ENCODE results near the gene NCAM2.

Gene NCAM2

DNA sequence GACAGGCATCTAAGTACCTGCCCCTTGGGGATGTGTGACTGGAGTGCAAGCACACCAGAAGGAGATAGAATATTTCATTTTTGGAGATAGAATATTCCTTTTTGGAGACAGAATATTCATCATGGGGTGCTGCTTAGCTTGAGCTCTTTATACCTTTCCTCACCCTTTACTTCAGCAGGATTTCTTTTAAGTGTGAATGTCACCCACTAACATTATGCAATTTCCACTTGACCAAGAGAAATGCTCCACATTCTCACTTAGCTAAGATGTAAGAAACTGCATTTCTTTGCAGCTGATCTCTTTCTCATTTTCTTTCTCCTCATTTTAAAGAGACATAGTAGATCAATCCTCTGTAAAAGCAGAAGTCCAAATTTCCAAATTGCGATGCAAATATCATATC lies 436.7 kb downstream of the NCAM2 start:
- CTCF ChIA-PET = no interaction called here

DNA sequence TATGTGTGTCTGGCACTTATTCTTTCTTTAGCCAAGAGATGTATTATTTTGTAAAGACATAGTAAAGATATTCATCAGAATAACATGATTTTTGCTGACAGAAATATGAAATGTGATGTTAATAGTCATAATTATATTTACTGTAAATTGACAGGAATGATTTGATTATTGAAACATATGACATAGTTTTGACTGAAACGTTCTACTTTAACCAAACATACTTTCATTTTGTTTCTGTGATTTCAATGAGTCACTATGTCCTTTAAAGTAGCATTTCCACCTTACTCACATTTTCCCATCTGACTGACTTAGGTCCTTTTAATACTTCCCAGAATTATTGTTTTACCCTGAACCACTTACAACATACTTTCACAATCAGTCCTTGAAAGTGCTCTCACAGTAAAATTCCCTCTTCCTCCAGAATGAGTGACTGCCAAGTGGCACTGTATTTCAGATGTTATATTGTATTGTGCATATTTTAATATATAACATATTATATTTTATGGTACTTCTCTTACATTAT lies 437.9 kb downstream of the NCAM2 start:
- Histone ChIP-seq H3K4me1 (ENCODE audit: control insufficient read depth, insufficient read depth, low read length) (no peaks in the 10 kb centered on the region), H3K27ac (ENCODE audit: extremely low read depth, low read depth, low read length) (no peak overlapping the region), H3K9me3 (ENCODE audit: control insufficient read depth, insufficient read depth, low read depth, low read length) (no peaks in the 10 kb centered on the region; the same call in 1 of the 2 replicates), H3K4me3 (ENCODE audit: low read depth, low read length) (no peak overlapping the region), H3K36me3 (ENCODE audit: control insufficient read depth in 2 of 2, insufficient read depth in 1 of 2, low read length in 2 of 2) (no peaks in the 10 kb centered on the region)
- TF ChIP-seq ZNF138 (tag by site-specific recombination; IDR thresholded peaks at IDR 0.05; ENCODE audit: borderline replicate concordance) (no peak), ZNF529 (tag by site-specific recombination; IDR thresholded peaks at IDR 0.05; ENCODE audit: insufficient replicate concordance) (no peak), ZNF501 (tag by site-specific recombination; IDR thresholded peaks at IDR 0.05) (no peak), ZBTB21 (tag by site-specific recombination; IDR thresholded peaks at IDR 0.05) (no peak)
- ChIA-PET POLR2A (no interaction called here), CTCF (no interaction called here)

More for the DNA sequence above, 436.7 kb downstream of the NCAM2 start:
- Histone ChIP-seq H3K36me3 (ENCODE audit: control insufficient read depth in 2 of 2, insufficient read depth in 1 of 2, low read length in 2 of 2) (no peaks in the 10 kb centered on the region), H3K4me1 (ENCODE audit: control insufficient read depth, insufficient read depth, low read length) (no peaks in the 10 kb centered on the region), H3K27ac (ENCODE audit: extremely low read depth, low read depth, low read length) (no peak overlapping the region), H3K9me3 (ENCODE audit: control insufficient read depth, insufficient read depth, low read depth, low read length) (no peaks in the 10 kb centered on the region; the same call in 1 of the 2 replicates), H3K4me3 (ENCODE audit: low read depth, low read length) (no peak overlapping the region)
- POLR2A ChIA-PET = no interaction called here
- TF ChIP-seq ZNF624 (tag by site-specific recombination; IDR thresholded peaks at IDR 0.05) (no peak), ZNF394 (tag by site-specific recombination; IDR thresholded peaks at IDR 0.05; ENCODE audit: borderline replicate concordance) (no peak), ZFP37 (tag by site-specific recombination; IDR thresholded peaks at IDR 0.05) (no peak), ZNF404 (tag by site-specific recombination; IDR thresholded peaks at IDR 0.05) (no peak), ZNF433 (tag by site-specific recombination; IDR thresholded peaks at IDR 0.05; ENCODE audit: low read depth) (no peak)
- TF ChIP-seq, protein P1, sequence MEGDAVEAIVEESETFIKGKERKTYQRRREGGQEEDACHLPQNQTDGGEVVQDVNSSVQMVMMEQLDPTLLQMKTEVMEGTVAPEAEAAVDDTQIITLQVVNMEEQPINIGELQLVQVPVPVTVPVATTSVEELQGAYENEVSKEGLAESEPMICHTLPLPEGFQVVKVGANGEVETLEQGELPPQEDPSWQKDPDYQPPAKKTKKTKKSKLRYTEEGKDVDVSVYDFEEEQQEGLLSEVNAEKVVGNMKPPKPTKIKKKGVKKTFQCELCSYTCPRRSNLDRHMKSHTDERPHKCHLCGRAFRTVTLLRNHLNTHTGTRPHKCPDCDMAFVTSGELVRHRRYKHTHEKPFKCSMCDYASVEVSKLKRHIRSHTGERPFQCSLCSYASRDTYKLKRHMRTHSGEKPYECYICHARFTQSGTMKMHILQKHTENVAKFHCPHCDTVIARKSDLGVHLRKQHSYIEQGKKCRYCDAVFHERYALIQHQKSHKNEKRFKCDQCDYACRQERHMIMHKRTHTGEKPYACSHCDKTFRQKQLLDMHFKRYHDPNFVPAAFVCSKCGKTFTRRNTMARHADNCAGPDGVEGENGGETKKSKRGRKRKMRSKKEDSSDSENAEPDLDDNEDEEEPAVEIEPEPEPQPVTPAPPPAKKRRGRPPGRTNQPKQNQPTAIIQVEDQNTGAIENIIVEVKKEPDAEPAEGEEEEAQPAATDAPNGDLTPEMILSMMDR (tag by site-specific recombination; IDR thresholded peaks at IDR 0.05) = no peak

DNA sequence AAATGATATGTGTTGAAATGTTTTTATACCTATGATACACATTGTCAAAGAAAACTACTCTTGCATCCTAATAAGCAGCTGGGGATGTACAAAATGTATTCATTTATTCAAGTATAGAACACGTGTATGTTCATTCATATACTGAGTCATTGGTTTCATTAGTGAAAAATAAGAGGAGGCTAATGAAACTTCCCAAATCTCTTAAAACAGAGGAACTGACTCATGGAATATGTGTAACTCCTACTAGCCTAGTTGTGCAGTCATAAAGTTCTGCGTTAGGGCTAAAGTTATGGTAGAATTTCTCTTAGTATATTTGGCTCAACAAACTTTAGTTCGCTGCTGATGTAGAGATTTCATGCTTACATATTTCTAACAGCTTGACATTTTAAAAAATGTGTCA lies 441.6 kb downstream of the NCAM2 start:
- no peak overlapping the region for H3K4me3 ChIP-seq (ENCODE audit: low read depth, low read length)
- no peaks in the 10 kb centered on the region for H3K4me1 ChIP-seq (ENCODE audit: control insufficient read depth, insufficient read depth, low read length)
- H3K9me3 ChIP-seq (ENCODE audit: control insufficient read depth, insufficient read depth, low read depth, low read length) = no peaks in the 10 kb centered on the region; the same call in 1 of the 2 replicates
- ChIA-PET POLR2A (no interaction called here), CTCF (interaction anchor here (0.6 kb wide), 1 partner anchor 11 kb away, joined by 3 read pairs; no protein-coding TSS in a partner anchor)
- H3K27ac ChIP-seq (ENCODE audit: extremely low read depth, low read depth, low read length) = no peak overlapping the region
- H3K36me3 ChIP-seq (ENCODE audit: control insufficient read depth in 2 of 2, insufficient read depth in 1 of 2, low read length in 2 of 2) = no peaks in the 10 kb centered on the region
- TF ChIP-seq, protein P2, sequence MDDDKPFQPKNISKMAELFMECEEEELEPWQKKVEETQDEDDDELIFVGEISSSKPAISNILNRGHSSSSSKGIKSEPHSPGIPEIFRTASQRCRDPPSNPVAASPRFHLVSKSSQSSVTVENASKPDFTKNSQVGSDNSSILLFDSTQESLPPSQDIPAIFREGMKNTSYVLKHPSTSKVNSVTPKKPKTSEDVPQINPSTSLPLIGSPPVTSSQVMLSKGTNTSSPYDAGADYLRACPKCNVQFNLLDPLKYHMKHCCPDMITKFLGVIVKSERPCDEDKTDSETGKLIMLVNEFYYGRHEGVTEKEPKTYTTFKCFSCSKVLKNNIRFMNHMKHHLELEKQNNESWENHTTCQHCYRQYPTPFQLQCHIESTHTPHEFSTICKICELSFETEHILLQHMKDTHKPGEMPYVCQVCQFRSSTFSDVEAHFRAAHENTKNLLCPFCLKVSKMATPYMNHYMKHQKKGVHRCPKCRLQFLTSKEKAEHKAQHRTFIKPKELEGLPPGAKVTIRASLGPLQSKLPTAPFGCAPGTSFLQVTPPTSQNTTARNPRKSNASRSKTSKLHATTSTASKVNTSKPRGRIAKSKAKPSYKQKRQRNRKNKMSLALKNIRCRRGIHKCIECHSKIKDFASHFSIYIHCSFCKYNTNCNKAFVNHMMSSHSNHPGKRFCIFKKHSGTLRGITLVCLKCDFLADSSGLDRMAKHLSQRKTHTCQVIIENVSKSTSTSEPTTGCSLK (tag by site-specific recombination; IDR thresholded peaks at IDR 0.05) = no peak
- TF ChIP-seq, protein P3, sequence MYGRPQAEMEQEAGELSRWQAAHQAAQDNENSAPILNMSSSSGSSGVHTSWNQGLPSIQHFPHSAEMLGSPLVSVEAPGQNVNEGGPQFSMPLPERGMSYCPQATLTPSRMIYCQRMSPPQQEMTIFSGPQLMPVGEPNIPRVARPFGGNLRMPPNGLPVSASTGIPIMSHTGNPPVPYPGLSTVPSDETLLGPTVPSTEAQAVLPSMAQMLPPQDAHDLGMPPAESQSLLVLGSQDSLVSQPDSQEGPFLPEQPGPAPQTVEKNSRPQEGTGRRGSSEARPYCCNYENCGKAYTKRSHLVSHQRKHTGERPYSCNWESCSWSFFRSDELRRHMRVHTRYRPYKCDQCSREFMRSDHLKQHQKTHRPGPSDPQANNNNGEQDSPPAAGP (tag by site-specific recombination; IDR thresholded peaks at IDR 0.05) = no peak
- TF ChIP-seq, protein P4, sequence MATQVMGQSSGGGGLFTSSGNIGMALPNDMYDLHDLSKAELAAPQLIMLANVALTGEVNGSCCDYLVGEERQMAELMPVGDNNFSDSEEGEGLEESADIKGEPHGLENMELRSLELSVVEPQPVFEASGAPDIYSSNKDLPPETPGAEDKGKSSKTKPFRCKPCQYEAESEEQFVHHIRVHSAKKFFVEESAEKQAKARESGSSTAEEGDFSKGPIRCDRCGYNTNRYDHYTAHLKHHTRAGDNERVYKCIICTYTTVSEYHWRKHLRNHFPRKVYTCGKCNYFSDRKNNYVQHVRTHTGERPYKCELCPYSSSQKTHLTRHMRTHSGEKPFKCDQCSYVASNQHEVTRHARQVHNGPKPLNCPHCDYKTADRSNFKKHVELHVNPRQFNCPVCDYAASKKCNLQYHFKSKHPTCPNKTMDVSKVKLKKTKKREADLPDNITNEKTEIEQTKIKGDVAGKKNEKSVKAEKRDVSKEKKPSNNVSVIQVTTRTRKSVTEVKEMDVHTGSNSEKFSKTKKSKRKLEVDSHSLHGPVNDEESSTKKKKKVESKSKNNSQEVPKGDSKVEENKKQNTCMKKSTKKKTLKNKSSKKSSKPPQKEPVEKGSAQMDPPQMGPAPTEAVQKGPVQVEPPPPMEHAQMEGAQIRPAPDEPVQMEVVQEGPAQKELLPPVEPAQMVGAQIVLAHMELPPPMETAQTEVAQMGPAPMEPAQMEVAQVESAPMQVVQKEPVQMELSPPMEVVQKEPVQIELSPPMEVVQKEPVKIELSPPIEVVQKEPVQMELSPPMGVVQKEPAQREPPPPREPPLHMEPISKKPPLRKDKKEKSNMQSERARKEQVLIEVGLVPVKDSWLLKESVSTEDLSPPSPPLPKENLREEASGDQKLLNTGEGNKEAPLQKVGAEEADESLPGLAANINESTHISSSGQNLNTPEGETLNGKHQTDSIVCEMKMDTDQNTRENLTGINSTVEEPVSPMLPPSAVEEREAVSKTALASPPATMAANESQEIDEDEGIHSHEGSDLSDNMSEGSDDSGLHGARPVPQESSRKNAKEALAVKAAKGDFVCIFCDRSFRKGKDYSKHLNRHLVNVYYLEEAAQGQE (tag by site-specific recombination; IDR thresholded peaks at IDR 0.05) = no peak
- no peak for TF ChIP-seq ZBTB21 (tag by site-specific recombination; IDR thresholded peaks at IDR 0.05)
- no peak for TF ChIP-seq ZNF596 (tag by site-specific recombination; IDR thresholded peaks at IDR 0.05)
- TF ChIP-seq ZSCAN23 (tag by site-specific recombination; IDR thresholded peaks at IDR 0.05) = no peak
- no peak for TF ChIP-seq SP2 (tag by site-specific recombination; IDR thresholded peaks at IDR 0.05)
- TF ChIP-seq ZNF155 (tag by site-specific recombination; IDR thresholded peaks at IDR 0.05) = no peak
- TF ChIP-seq, protein P5, sequence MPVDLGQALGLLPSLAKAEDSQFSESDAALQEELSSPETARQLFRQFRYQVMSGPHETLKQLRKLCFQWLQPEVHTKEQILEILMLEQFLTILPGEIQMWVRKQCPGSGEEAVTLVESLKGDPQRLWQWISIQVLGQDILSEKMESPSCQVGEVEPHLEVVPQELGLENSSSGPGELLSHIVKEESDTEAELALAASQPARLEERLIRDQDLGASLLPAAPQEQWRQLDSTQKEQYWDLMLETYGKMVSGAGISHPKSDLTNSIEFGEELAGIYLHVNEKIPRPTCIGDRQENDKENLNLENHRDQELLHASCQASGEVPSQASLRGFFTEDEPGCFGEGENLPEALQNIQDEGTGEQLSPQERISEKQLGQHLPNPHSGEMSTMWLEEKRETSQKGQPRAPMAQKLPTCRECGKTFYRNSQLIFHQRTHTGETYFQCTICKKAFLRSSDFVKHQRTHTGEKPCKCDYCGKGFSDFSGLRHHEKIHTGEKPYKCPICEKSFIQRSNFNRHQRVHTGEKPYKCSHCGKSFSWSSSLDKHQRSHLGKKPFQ (tag by site-specific recombination; IDR thresholded peaks at IDR 0.05) = no peak
- no peak for TF ChIP-seq ZNF624 (tag by site-specific recombination; IDR thresholded peaks at IDR 0.05)
